ENCODE data around the gene UBE2B. TPM values are rescaled to one million over a fixed set of nuclear protein-coding genes. Genes with fewer than 3 reads are reported as not detected.

Gene UBE2B
- total and polyA plus RNA-seq, 4 donors: 20.1 to 91.6 (median 31.0) TPM

DNA sequence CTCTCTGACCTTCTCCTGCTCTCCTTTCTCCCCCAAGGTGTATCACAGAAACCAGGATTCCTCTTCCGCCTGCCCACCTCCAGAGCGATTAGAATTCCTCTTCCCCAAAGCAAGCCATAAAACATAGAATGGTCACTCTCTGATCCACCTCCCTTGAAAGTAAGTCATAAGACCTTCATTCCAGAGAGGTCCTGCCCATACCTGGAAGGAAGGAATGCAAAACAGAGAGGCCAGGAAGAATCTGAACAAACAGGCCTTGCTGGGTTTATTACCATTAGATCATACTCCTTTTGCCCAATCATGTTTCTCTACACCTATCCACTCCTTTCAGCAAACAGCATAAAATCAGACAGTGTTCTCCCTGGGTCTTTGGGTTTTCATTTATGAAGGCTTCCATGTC, 25.4 kb upstream of the UBE2B start:
- no peak for TF ChIP-seq ATF3 (IDR thresholded peaks at IDR 0.05)
- no peak for TF ChIP-seq HNF4G (IDR thresholded peaks at IDR 0.05)
- no peak for TF ChIP-seq MAX (IDR thresholded peaks at IDR 0.05)
- no peak for TF ChIP-seq RAD21 (IDR thresholded peaks at IDR 0.05)
- no peak for TF ChIP-seq RXRA (IDR thresholded peaks at IDR 0.05)
- TF ChIP-seq HNF4A (conservative IDR thresholded peaks at IDR 0.05): no peak
- TF ChIP-seq YY1 (IDR thresholded peaks at IDR 0.05): no peak
- TF ChIP-seq, protein P1, sequence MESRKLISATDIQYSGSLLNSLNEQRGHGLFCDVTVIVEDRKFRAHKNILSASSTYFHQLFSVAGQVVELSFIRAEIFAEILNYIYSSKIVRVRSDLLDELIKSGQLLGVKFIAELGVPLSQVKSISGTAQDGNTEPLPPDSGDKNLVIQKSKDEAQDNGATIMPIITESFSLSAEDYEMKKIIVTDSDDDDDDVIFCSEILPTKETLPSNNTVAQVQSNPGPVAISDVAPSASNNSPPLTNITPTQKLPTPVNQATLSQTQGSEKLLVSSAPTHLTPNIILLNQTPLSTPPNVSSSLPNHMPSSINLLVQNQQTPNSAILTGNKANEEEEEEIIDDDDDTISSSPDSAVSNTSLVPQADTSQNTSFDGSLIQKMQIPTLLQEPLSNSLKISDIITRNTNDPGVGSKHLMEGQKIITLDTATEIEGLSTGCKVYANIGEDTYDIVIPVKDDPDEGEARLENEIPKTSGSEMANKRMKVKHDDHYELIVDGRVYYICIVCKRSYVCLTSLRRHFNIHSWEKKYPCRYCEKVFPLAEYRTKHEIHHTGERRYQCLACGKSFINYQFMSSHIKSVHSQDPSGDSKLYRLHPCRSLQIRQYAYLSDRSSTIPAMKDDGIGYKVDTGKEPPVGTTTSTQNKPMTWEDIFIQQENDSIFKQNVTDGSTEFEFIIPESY (IDR thresholded peaks at IDR 0.05): no peak
- no peaks in the 10 kb centered on the region for H3K36me3 ChIP-seq (ENCODE audit: control insufficient read depth in 4 of 4, insufficient read depth in 3 of 4, low read depth in 1 of 4, low read length in 3 of 4)
- no peak overlapping the region for H3K4me3 ChIP-seq (ENCODE audit: low read depth in 1 of 3, low read length in 3 of 3)
- H3K27ac ChIP-seq (ENCODE audit: low read depth in 1 of 2, low read length in 2 of 2): no peak overlapping the region
- H3K9ac ChIP-seq (ENCODE audit: low read depth in 1 of 2, low read length in 2 of 2): no peak overlapping the region
- H3K9me3 ChIP-seq (ENCODE audit: control insufficient read depth in 4 of 4, low read length in 3 of 4): no peaks in the 10 kb centered on the region
- no peaks in the 10 kb centered on the region for H3K27me3 ChIP-seq (ENCODE audit: control insufficient read depth in 4 of 4, insufficient read depth in 4 of 4, low read length in 3 of 4)
- 95% methylated on average over 2 of the region's 2 CpGs for WGBS
- no peak for DNase-seq (ENCODE audit: low spot score)
- no peaks in the 10 kb centered on the region for H3K4me1 ChIP-seq (ENCODE audit: control insufficient read depth in 4 of 4, insufficient read depth in 4 of 4, low read length in 3 of 4)

DNA sequence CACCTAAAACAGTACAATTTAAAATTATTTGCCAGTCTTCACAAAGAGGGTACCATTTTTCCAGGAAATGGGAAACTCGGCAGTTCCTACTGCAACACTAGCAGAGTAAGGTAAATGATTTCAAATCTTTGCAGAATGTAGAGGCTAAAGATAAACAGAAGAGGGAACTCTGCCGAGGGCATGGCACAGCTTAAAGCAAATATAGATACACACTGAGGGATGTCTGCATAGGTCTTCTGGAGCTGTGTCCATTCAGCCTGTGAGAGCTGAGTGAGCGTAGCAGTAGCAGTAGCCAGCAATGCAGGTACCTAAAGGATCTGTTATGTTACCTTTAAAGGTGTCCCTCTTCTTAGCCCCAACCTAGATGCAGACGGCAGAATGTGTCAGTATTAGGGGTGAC, 21.9 kb upstream of the UBE2B start:
- TF ChIP-seq ATF3 (IDR thresholded peaks at IDR 0.05) (no peak), EGR1 (IDR thresholded peaks at IDR 0.05; ENCODE audit: low read depth in 2 of 2) (no peak), RAD21 (IDR thresholded peaks at IDR 0.05) (no peak), HNF4G (IDR thresholded peaks at IDR 0.05) (no peak), HNF4A (conservative IDR thresholded peaks at IDR 0.05) (no peak), YY1 (IDR thresholded peaks at IDR 0.05) (no peak), NR2F2 (IDR thresholded peaks at IDR 0.05) (no peak), RXRA (IDR thresholded peaks at IDR 0.05) (no peak), TAF1 (conservative IDR thresholded peaks at IDR 0.05) (no peak), SP1 (IDR thresholded peaks at IDR 0.05) (no peak), MAX (IDR thresholded peaks at IDR 0.05) (no peak), FOXA2 (IDR thresholded peaks at IDR 0.05) (no peak), FOXA1 (IDR thresholded peaks at IDR 0.05) (no peak), GABPA (IDR thresholded peaks at IDR 0.05 in 1 of 2, conservative IDR thresholded peaks at IDR 0.05 in 1 of 2) (no peak), JUND (IDR thresholded peaks at IDR 0.05) (no peak)
- TF ChIP-seq, protein P1 (IDR thresholded peaks at IDR 0.05): no peak
- TF ChIP-seq, protein P2, sequence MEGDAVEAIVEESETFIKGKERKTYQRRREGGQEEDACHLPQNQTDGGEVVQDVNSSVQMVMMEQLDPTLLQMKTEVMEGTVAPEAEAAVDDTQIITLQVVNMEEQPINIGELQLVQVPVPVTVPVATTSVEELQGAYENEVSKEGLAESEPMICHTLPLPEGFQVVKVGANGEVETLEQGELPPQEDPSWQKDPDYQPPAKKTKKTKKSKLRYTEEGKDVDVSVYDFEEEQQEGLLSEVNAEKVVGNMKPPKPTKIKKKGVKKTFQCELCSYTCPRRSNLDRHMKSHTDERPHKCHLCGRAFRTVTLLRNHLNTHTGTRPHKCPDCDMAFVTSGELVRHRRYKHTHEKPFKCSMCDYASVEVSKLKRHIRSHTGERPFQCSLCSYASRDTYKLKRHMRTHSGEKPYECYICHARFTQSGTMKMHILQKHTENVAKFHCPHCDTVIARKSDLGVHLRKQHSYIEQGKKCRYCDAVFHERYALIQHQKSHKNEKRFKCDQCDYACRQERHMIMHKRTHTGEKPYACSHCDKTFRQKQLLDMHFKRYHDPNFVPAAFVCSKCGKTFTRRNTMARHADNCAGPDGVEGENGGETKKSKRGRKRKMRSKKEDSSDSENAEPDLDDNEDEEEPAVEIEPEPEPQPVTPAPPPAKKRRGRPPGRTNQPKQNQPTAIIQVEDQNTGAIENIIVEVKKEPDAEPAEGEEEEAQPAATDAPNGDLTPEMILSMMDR (IDR thresholded peaks at IDR 0.05; ENCODE audit: low read depth, low read length, missing input control): no peak
- no peak overlapping the region for H3K4me3 ChIP-seq (ENCODE audit: low read depth in 1 of 3, low read length in 3 of 3)
- no peak for DNase-seq (ENCODE audit: low spot score)
- H3K27me3 ChIP-seq (ENCODE audit: control insufficient read depth in 4 of 4, insufficient read depth in 4 of 4, low read length in 3 of 4): no peaks in the 10 kb centered on the region
- H3K9me3 ChIP-seq (ENCODE audit: control insufficient read depth in 4 of 4, low read length in 3 of 4): no peaks in the 10 kb centered on the region
- no peaks in the 10 kb centered on the region for H3K36me3 ChIP-seq (ENCODE audit: control insufficient read depth in 4 of 4, insufficient read depth in 3 of 4, low read depth in 1 of 4, low read length in 3 of 4)
- no peak overlapping the region for H3K9ac ChIP-seq (ENCODE audit: low read depth in 1 of 2, low read length in 2 of 2)
- WGBS: 83% methylated on average over 4 of the region's 4 CpGs
- no peak overlapping the region for H3K27ac ChIP-seq (ENCODE audit: low read depth in 1 of 2, low read length in 2 of 2)
- H3K4me1 ChIP-seq (ENCODE audit: control insufficient read depth in 4 of 4, insufficient read depth in 4 of 4, low read length in 3 of 4): no peaks in the 10 kb centered on the region
